T-helper 1 cell (primary cell): Measurements from ENCODE around the gene OR9G1.
"Not testable (repeated sequence)": the region's sequence is repeated elsewhere in the genome, so short reads cannot be mapped to it uniquely, and the experiment has no call there.

Experiments used
- DNase-seq, 5 donors: peaks; one replicate each; pipeline ENCODE4 v3.0.0-alpha.2; 2012 to 2020
- total RNA-seq, 4 donors: gene quantifications; one replicate each; lab custom pipeline; 2026; lab: John Stamatoyannopoulos, UW

The OR9G1 gene
- 0 reads per million in 4 donors for total RNA-seq

DNA sequence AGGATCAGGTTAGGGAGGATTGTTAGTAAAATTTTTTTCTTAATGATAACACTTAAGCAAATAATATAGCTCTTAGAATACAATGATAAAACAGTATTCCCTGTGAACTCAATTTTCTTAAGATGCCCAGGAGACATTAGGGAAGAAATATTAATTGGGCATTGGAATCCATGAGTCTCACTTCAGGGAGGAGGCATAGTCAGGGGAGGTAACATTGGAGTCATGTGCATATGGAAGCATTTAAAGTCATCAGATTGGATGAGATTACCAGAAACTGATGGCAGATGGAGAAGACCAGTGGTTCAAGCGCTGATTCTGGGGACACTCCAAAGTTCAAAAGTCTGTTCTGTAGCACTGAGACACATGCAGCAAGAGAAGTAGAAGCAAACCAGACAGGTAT, at the start of gene OR9G1:
Gene OR9G1, plus strand, starts transcription at position 301 of the 400 bp plus-strand sequence. CDS start 1,293 bp downstream, outside the sequence.
- no peak for DNase-seq

DNA sequence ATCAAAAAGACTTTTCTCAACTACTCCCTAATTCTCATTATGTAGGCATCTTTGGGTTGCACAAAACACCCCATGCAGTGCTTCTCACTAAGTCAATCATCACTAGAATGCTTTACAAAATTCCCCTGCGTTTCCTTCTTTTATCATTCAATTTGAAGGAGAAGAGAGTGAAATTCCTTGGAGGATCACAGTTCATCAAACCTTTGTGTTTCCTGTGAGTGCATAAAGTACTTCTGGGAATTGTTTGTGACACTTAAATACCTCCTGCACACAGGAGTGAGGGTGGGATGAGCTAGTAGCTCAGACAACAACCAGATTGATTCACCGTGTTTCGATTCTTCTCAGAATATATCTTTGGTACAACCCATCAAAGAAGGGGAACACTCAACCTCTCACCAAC, 39.1 kb upstream of the OR9G1 start:
- DNase-seq, result no peak

DNA sequence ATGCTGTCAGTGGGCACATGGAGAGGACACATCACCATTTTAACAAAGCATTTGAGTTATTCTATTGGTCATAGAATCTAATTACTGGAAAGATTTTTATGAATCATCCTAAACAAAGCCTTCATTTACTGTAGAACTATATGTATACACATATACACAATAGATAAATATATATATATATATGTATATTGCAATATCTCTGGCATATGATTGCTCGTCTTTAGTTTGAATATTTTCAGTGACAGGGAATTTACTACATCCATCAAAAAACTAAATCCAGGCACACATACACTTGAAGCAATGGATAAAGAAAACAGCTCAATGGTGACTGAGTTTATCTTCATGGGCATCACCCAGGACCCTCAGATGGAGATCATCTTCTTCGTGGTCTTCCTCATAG, 35.5 kb upstream of the OR9G1 start, which contains the start of gene OR5AR1:
Gene OR5AR1, plus strand, starts transcription at position 301 of the 400 bp plus-strand sequence. Its CDS starts 0 bp downstream, at position 301.
- no peak for DNase-seq

DNA sequence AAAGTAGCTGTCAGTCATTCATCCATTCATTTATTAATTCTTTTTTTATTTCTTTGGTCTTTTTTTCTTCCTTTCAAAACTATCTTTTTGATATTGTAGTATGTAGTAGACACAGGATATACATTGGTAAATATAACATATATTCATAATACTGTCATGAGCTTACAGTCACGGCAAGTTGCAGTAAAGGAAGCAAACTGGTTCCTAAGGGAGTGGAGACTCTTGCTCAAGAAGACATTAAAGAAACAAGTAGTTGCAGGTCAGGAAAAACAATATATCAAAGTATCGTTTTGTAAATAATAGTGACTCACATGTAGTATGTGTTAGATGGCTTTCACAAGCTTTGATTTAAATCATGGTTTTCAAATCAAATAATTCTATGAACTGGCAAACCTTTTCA, 27.9 kb upstream of the OR9G1 start:
- no peak for DNase-seq

DNA sequence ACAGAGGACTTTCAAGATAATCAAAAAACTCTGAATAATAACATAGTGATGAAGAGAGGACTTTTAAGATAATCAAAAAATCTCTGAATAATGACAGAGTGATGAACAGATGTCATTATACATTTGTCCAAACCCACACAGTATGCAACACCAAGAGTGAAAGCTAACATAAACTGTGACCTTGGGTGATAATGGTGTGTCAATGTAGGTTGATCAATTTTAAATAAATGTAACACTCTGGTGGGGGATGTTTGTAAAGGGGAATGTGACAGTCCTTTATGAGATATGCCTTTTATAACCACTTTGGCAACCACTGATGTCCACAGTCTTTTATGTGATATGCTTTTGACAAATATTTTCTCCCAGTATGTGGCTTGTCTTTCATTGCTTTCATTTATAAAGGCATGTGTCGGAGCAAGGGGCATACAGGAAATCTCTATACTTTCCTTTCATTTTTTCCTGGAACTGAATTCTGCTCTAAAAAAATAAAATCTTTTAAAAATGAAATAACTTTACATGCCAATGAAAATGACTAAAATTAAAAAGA, 10.3 kb upstream of the OR9G1 start:
- DNase-seq, result no peak

- DNase-seq, result not testable (repeated sequence)
These were observed 7.7 kb upstream of the OR9G1 start for GRCh38 chr11:56691179-56691578.

GRCh38 chr11:56693428-56693827, 5.5 kb upstream of the OR9G1 start:
- DNase-seq, result no peak

DNA sequence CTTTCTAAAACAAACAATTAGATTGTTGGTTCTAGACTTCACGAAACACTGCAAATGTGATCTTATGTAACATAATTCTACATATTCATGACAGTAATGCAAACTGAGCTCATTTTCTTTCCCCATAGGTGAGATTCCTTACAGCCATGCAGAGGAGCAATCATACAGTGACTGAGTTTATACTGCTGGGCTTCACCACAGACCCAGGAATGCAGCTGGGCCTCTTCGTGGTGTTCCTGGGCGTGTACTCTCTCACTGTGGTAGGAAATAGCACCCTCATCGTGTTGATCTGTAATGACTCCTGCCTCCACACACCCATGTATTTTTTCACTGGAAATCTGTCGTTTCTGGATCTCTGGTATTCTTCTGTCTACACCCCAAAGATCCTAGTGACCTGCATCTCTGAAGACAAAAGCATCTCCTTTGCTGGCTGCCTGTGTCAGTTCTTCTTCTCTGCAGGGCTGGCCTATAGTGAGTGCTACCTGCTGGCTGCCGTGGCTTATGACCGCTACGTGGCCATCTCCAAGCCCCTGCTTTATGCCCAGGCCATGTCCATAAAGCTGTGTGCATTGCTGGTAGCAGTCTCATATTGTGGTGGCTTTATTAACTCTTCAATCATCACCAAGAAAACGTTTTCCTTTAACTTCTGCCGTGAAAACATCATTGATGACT, 1.5 kb downstream of the OR9G1 start:
- DNase-seq, result no peak

DNA sequence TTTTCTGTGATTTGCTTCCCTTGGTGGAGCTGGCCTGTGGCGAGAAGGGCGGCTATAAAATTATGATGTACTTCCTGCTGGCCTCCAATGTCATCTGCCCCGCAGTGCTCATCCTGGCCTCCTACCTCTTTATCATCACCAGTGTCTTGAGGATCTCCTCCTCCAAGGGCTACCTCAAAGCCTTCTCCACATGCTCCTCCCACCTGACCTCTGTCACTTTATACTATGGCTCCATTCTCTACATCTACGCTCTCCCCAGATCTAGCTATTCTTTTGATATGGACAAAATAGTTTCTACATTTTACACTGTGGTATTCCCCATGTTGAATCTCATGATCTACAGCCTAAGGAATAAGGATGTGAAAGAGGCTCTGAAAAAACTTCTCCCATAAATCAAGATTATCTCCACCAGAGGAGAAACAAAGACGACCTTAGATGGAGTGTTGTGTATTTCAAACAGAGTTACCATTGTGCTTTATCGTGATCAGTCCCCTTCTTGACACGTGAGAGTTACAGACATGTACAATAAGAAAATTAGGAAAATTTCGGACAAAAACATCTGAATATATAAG, 2.1 kb downstream of the OR9G1 start:
- DNase-seq, result no peak

- DNase-seq, result no peak
These were observed 7.0 kb downstream of the OR9G1 start for GRCh38 chr11:56705784-56706396.

DNA sequence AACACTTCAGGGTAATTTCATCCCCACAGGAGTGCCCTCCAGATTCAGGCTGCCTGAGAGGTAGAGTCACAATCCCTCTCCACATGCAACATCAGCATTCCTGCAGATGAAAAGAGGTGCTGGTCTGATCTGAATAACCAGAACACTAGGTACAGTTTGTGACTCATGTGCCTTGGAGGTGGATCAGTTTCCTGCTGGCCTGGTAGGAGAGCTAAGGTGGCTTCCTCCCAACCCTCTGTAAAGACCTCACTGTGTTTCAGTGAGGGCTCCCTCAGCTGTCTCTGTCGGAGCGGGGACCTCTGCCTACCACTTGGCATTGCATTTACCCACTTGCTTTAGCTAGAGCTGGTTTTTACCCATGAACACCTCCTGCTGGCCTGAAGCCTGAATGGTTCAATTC, 7.6 kb downstream of the OR9G1 start:
- no peak for DNase-seq

GRCh38 chr11:56714206-56714605, 15.3 kb downstream of the OR9G1 start:
- no peak for DNase-seq

DNA sequence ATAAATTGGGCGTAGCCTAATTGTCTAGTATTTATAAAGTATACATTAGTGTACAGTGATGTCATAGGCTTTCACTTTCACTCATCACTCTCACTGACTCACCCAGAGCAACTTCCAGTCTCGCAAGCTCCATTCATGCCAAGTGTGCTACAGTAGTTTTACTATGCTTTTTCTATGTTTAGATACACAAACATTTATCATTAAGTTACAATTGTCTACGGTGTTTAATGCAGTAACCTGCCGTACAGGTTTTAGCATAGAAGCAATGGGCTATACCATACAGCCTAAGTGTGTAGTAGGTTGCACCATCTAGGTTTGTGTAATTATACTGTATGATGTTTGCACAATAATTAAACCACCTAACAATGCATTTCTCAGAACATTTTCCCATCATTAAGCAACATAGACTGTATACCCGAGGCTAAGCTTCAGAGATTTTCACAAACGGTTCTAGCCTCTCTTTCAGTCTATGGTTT, 17.5 kb downstream of the OR9G1 start:
- no peak for DNase-seq

DNA sequence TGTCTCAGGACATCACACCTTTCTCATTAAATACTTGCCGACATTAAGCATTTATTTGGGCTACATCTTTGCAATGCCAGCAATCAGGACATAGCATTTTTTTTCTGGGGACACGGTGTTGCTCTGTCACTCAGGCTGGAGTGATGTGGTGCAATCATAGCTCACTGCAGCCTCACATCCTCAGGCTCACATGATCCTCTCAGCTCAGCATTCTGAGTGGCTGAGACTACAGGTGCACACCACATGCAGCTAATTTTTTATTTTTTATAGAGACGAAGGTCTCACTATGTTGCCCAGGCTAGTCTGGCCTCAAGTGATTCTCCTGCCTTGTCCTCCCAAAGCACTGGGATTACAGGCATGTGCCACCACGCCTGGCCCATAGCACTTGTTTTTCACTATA, 21.6 kb downstream of the OR9G1 start:
- DNase-seq, result no peak

- no peak for DNase-seq
These were observed 41.2 kb downstream of the OR9G1 start for GRCh38 chr11:56740107-56740506.

DNA sequence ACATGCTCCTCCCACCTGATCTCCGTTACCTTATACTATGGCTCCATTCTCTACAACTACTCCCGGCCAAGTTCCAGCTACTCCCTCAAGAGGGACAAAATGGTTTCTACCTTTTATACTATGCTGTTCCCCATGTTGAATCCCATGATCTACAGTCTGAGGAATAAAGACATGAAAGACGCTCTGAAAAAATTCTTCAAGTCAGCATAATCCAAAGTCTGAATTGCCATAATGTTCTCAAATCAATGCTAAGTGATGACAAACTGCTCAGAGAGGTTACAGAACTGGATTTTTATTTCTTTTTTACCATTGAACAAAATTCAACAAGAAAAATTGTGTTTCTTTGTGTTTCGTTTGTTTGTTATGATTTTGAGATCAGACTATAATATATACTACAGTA, 42.0 kb downstream of the OR9G1 start:
- DNase-seq, result no peak

GRCh38 chr11:56748597-56748996, 49.7 kb downstream of the OR9G1 start, which contains the start of gene OR9G4:
TSS of gene OR9G4 (minus strand) at chr11:56748697. CDS start at chr11:56743766, 4,931 bp downstream.
- DNase-seq, result no peak

- DNase-seq, result no peak
These were observed 51.3 kb downstream of the OR9G1 start for GRCh38 chr11:56750190-56750589.

DNA sequence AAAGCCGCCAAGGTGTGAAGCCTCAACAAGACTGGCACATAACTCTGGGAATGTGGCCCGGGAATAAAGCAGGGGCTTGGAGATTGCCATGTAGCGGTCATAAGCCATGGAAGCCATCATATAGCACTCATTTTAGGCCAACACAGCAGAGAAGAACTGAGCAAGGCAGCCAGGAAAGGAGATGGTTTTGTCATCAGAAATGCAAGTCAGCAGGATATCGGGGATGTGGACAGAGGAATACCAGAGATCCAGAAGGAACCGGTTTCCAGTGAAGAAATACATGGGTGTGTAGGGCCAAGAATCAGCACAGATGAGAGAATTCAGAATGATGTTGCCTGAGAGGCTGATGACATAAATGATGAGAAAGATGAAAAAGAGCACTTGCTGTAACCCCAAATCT, 52.6 kb downstream of the OR9G1 start:
- no peak for DNase-seq
